DMS 273 treated with DMSO at 0.1 percent for 48 hours (cell line): ENCODE results near the gene SEPTIN8.
"Not testable (repeated sequence)": the region's sequence is repeated elsewhere in the genome, so short reads cannot be mapped to it uniquely, and the experiment has no call there.

ENCODE experiments used
- DNase-seq: peaks from one replicate; lab custom pipeline; 2025; lab: John Stamatoyannopoulos, UW

The SEPTIN8 gene

DNA sequence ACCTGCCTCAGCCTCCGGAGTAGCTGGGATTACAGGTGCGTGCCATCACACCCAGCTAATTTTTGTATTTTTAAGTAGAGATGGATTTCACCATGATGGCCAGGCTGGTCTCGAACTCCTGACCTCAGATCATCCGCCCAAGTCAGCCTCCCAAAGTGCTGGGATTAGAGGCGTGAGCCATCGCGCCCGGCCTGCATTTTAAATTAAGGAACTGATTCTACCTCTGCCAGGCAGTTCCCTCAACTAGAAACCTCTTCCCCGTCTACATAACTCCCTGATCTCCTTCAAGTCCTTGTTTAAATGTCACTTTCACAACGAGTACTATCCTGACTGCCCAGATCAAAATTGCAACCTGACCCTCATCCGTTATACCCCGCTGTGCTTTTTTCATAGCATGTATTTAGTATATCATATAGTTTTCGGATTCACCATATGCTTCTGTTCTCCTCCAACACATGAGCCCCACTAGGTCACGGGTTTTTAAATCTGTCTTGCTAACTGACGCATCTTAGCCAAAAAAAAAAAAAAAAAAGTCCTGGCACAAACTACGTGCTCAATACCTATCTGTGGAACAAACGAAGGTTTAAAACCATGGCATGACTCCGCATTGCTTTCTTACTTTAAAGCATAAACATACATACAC, 35.2 kb upstream of the SEPTIN8 start:
- DNase-seq: peak; percentile 33

DNA sequence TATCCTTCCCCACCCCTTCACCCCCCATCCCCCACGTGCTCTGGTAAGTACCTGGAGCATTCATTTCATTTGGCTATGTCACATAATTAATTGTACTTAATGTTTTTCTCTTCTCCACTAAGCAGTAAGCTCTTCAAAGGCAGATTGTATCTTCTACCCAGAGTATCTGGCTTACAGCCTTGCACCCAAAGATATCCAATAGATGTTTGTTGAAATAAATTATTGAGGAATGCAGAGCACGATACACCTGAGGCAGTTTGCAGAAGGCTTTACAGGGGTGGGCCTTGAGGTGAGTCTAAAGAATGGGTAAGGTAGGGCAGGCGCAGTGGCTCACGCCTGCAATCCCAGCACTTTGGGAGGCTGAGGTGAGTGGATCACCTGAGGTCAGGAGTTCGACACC, 33.6 kb upstream of the SEPTIN8 start:
- DNase-seq: no peak

DNA sequence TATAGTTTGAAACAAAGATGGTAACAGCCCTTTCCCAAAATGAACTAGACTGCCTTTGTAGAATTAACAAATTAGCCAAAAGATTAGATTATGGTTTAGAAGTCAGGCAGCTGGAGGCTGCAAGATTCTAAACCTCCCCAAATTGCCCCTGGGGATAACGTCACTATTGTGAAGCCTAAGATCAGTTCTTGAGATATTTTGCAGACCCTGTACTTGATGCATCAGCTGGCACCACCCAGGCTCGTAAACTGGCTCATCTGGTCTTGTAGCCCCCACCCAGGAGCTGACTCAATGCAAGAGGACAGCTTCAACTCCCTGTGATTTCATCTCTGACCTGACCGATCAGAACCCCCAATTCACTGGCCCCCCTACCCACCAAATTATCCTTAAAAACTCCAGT, 31.8 kb upstream of the SEPTIN8 start:
- no peak for DNase-seq

- DNase-seq: no peak
Measured at GRCh38 chr5:132808448-132808847, 31.4 kb upstream of the SEPTIN8 start.

DNA sequence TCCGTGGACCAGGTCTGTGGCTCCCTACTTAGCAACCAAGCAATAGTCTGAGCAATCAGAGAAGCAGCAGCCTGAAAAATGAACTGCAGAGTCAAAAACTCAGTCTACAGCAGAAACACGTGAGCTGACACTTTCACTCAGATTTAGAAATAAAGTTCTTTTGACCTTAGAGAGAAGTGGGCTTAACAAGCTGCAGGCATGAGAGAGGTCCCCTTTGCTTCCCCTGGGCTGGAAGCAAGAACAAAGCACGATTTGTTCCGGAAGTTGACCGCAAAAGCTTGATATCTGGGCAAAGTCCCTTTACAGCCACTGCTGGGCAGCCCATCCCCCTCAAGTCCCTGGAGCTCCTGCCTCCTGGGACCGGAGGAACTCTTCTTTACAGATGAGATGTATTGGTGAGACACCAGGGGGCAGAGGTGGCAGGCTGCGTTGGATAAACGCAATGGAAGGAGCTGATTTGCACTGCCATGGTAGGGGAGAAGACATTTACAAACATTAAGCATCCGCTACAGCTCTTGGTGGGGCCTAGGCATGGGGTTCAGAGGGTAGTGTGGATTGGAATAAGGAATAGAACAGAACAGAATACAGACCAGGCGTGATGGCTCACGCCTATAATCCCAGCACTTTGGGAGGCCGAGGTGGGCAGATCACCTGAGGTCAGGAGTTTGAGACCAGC, 30.3 kb upstream of the SEPTIN8 start:
- DNase-seq: no peak

GRCh38 chr5:132806804-132807162, 29.7 kb upstream of the SEPTIN8 start:
- not testable (repeated sequence) for DNase-seq

DNA sequence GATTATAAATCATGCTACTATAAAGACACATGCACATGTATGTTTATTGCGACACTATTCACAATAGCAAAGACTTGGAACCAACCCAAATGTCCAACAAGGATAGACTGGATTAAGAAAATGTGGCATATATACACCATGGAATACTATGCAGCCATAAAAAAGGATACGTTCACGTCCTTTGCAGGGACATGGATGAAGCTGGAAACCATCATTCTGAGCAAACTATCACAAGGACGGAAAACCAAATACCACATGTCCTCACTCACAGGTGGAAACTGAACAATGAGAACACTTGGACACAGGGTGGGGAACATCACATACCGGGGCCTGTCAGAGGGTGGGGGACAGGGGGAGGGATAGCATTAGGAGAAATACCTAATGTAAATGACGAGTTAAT, 28.8 kb upstream of the SEPTIN8 start:
- not testable (repeated sequence) for DNase-seq

DNA sequence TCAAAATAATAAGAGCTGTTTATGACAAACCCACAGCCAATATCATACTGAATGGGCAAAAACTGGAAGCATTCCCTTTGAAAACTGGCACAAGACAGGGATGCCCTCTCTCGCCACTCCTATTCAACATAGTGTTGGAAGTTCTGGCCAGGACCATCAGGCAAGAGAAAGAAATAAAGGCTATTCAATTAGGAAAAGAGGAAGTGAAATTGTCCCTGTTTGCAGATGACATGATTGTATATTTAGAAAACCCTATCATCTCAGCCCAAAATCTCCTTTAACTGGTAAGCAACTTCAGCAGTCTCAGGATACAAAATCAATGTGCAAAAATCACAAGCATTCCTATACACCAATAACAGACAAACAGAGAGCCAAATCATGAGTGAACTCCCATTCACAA, 27.2 kb upstream of the SEPTIN8 start:
- DNase-seq: not testable (repeated sequence)

DNA sequence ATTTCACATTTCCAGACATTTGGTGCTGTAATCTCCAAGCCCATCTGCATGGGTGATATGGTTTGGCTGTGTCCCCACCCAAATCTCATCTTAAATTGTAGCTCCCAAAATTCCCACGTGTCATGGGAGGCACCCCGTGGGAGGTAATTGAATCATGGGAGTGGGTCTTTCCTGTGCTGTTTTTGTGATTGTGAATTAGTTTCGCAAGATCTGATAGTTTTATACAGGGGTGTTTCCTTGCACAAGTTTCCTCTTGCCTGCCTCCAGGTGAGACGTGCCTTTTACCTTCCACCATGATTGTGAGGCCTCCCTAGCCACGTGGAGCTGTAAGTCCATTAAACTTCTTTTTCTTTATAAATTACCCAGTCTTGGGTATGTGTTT, 25.6 kb upstream of the SEPTIN8 start:
- not testable (repeated sequence) for DNase-seq

- no peak for DNase-seq
Measured at GRCh38 chr5:132802044-132802684, 25.1 kb upstream of the SEPTIN8 start.

DNA sequence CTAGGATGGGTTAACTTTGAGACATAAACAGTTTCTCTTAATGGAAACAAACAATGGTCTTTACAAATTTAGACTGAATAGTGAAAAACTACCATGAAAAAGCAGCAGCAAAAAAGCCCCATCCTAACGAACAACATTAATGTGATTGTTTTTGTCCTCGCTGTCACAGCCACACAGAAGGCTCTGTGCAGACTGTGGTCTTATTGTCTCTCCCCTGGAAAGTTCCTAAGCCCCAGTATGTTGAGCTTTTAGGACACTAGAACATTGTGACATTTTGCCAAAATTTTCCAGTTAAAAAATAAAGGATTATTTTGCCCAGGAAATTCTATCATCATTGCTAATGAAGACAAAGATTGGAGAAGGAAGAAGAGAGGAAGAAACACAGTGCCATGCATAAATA, 23.5 kb upstream of the SEPTIN8 start:
- no peak for DNase-seq

DNA sequence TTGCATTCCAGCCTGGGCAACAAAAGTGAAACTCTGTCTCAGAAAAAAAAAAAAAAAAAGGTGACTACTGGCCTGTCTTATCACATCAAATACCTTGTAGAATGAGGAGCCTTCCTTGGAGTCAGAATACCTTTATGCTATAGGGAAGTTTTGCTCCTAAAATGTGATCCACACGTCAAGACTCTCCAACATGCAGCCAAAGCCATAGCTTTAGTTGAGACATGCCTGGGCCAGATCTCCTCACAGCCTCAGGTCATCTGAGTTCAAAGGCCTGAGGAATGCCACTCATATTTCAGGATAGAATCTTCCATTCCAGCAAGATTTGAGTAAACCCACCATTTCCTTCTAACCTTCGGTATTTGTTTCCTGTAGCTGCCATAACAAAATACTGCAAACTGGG, 22.4 kb upstream of the SEPTIN8 start:
- DNase-seq: no peak

DNA sequence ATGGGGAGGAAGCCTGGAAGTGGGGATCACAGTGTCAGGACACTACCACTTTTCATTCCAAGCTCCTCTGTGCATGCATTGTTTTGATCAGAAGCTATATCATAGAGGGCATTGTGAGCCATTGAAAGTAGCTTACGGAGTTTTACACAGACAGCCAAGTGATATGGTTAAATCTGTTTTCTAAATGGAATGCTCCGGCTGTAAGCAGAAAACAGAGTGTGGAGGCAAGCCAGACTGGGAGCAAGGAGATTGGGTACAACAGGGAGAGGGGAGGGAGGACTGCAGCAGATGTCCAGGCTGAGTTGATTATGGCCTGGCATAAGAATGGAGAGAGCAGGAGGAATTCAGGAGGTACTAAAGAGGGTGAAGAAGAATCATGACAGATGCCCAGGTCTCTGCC, 20.6 kb upstream of the SEPTIN8 start:
- DNase-seq: no peak

- no peak for DNase-seq
Measured at GRCh38 chr5:132791026-132791425, 14.0 kb upstream of the SEPTIN8 start.

- DNase-seq: no peak
Measured at GRCh38 chr5:132790201-132790865, 13.3 kb upstream of the SEPTIN8 start.

GRCh38 chr5:132788990-132789886, 12.2 kb upstream of the SEPTIN8 start:
- DNase-seq: no peak

DNA sequence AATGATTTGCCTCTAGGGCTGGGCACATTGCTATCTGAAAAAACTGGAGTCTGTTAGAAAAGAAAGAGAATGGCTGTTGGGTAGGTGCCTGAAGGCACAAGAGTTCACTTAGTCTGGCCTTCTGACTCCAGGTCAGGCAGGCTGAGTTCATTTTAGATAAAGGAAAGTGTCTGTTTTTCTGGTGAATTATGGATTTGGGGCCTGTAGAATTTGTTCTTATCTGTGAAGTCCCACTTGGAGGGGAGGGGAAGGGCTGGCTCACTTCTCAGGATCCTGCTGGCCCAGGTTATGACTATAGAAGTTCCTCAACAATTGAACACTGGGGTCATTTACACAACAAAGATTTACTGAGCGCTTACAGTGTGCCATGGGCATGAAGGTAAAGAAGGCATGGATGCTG, 11.5 kb upstream of the SEPTIN8 start:
- no peak for DNase-seq

DNA sequence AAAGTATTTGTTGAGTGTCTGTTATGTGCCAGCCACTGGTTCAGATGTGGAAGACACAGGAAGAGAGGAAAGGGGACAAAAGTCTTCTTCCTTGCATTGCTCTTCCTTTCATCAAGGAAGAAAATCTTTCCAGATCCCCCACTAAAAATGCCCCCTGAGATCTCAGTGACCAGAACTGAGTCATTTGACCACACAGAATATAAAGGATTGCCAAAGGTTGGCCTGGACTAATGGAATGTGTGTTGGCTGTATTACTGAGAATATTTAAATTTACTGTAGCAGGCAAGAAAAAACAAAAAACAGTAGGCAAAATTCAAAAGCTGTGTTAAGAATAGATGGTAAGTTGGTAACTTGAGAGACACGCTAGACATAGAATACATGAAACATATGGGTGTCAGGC, 10.0 kb upstream of the SEPTIN8 start:
- no peak for DNase-seq

DNA sequence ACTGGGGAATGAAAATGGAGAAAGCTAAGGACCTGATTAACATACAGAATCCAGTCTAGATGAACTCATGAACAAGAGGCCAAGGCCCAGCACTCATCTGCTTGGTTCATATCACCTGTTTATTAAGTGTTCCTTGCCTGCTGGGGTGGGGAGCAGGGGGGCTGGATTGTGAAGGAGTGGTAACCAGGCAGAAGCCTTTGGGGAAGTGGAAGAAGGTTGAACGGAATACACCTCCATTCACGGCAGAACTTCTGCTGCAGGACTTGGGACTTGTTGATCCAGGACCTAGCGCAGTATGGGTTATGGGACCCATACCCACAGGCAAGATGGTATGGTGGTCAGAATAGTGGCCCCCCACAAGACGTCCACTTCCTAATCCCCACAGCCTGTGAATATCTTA, 8.8 kb upstream of the SEPTIN8 start:
- no peak for DNase-seq

GRCh38 chr5:132785365-132785764, 8.3 kb upstream of the SEPTIN8 start:
- no peak for DNase-seq

- no peak for DNase-seq
Measured at GRCh38 chr5:132782101-132782500, 5.1 kb upstream of the SEPTIN8 start.

DNA sequence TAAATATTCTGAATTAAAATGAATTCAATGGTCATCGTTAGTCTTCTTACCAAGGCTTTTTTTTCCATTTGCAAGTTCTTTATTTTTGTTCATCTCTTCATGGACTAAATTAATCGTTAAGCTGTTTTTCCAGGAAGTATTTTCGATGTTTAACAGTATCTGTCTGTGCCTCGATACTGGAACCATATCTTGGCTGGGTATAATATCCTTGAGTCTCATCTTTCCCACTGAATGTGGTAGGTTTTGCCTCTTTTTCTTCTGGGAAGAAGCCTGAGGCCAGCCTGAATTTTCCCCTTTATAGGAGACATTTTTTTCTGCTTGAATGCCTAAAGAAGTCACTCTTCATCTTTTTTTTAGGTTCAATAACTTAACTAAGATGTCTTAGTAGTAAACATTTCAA, 4.0 kb upstream of the SEPTIN8 start:
- no peak for DNase-seq
